AG04450 (cell line): ENCODE data around the gene BPIFB6. TPM values are rescaled to one million over a fixed set of nuclear protein-coding genes. Genes with fewer than 3 reads are reported as not detected.

ENCODE experiments used
- CTCF ChIA-PET: fragments of 300-600, 350-600 bp; formaldehyde crosslinking; extraction: SDS; loops from one replicate; lab custom pipeline; 2022; ENCODE audit warnings: antibody characterized with exemption, inconsistent platforms; lab: Charles Lee
- POLR2A ChIA-PET: fragments of 350-600 bp; formaldehyde crosslinking; extraction: SDS; loops from one replicate; lab custom pipeline; 2021; ENCODE audit warnings: antibody characterized with exemption, inconsistent platforms; lab: Yijun Ruan, JAX
- DNase-seq: peaks from one replicate; pipeline ENCODE4 v3.0.0-alpha.2; 2011; ENCODE audit warnings: low read depth, low spot score
- H3K27ac ChIP-seq: one replicate; pipeline ENCODE4 v1.5.1; 2012; ENCODE audit warnings: low read depth, low read length, control low read depth
- H3K27me3 ChIP-seq: one replicate; pipeline ENCODE4 v1.6.0; 2012; ENCODE audit warnings: low read length; ENCODE audit not compliant: control insufficient read depth, insufficient read depth
- H3K4me3 ChIP-seq: 2 replicates; pipeline ENCODE4 v1.5.1; 2011; ENCODE audit warnings: mild to moderate bottlenecking, low read depth, low read length, control low read depth
- H3K9me3 ChIP-seq: 2 replicates; pipeline ENCODE4 v1.5.1; 2012; ENCODE audit warnings: low read length; ENCODE audit not compliant: control insufficient read depth, insufficient read depth
- CTCF ChIP-seq: IDR thresholded peaks from 2 replicates; pipeline ENCODE4 v1.5.1; 2011; ENCODE audit warnings: low read depth, low read length, control low read depth, inconsistent platforms
- polyA minus RNA-seq: library from RNA; depleted of rRNA, polyadenylated mRNA; stranded (reverse); fragments of >200 nt; gene quantifications from 2 replicates; pipeline ENCODE4 v1.2.3, GENCODE V29; 2011; rRNA and poly(A)+ RNA removed
- polyA plus RNA-seq: library from polyadenylated mRNA; depleted of rRNA; stranded (reverse); fragments of >200 nt; gene quantifications from 2 replicates; pipeline ENCODE4 v1.2.3, GENCODE V29; 2011; rRNA removed

BPIFB6 gene, protein sequence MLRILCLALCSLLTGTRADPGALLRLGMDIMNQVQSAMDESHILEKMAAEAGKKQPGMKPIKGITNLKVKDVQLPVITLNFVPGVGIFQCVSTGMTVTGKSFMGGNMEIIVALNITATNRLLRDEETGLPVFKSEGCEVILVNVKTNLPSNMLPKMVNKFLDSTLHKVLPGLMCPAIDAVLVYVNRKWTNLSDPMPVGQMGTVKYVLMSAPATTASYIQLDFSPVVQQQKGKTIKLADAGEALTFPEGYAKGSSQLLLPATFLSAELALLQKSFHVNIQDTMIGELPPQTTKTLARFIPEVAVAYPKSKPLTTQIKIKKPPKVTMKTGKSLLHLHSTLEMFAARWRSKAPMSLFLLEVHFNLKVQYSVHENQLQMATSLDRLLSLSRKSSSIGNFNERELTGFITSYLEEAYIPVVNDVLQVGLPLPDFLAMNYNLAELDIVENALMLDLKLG
- polyA plus RNA-seq = not detected in 2 replicates
- polyA minus RNA-seq = not detected in 2 replicates

- POLR2A ChIA-PET = no interaction called here
These were observed at the start of gene BPIFB6 for GRCh38 chr20:33031531-33031930. Gene BPIFB6, plus strand, starts transcription at chr20:33031648. Its CDS starts 0 bp downstream, at chr20:33031648.

DNA sequence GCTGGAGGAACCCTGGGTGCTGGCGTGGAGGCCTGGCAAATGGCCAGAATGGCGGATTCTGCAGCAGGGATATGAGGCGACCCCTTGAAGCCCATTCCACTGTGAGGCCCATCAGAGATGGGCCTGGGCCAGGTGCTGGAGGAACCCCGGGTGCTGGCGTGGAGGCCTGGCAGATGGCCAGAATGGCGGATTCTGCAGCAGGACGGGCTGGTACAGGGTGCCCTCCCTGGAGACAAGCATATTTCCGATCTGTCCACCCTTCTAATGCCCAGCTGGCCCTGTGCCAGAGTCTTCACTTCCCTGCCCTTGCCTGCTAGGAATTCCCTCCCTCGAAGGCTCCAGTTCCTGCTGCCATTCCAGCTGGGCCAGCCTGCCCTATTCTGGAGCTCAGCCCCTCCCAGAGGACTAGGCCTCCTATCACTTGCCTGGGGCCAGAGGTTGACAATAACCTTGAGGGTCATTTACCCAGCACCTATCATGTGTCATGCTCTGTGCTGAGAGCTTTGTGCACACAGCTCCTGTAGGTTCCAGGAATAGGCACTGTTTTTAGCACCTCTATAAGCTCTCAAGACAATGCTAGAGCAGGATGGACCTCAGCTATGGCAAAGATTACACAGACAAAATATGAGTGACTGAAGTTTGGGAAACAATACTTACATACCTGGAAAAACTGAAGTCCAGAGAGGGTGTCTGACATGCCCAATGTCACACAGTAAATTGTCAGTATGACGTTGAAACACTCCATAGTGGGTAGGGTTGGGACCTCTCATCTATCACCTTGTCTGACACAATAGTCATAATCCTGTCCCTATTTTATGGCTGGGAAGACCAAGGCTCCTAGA lies 48.6 kb upstream of the BPIFB6 start:
- TF ChIP-seq CTCF = no peak
- H3K27me3 ChIP-seq = peaks cover 4% of the 10 kb centered on the region
- DNase-seq = no peak
- no peaks in the 10 kb centered on the region for H3K9me3 ChIP-seq
- no peak overlapping the region for H3K4me3 ChIP-seq
- ChIA-PET POLR2A (interaction anchor here (0.6 kb wide), 1 partner anchor 193 kb away, joined by 3 read pairs; no protein-coding TSS in a partner anchor), CTCF (no interaction called here)
- no peak overlapping the region for H3K27ac ChIP-seq

More at GRCh38 chr20:33031531-33031930, at the start of gene BPIFB6:
- CTCF ChIA-PET = no interaction called here
- no peak within 1 kb of the TSS for H3K27ac ChIP-seq
- no peak within 1 kb of the TSS for H3K4me3 ChIP-seq
- no peaks in the 10 kb centered on the region; the same call in 1 of the 2 replicates for H3K9me3 ChIP-seq
- peaks cover 3% of the 10 kb centered on the region for H3K27me3 ChIP-seq
- DNase-seq = no peak
- TF ChIP-seq CTCF = no peak

DNA sequence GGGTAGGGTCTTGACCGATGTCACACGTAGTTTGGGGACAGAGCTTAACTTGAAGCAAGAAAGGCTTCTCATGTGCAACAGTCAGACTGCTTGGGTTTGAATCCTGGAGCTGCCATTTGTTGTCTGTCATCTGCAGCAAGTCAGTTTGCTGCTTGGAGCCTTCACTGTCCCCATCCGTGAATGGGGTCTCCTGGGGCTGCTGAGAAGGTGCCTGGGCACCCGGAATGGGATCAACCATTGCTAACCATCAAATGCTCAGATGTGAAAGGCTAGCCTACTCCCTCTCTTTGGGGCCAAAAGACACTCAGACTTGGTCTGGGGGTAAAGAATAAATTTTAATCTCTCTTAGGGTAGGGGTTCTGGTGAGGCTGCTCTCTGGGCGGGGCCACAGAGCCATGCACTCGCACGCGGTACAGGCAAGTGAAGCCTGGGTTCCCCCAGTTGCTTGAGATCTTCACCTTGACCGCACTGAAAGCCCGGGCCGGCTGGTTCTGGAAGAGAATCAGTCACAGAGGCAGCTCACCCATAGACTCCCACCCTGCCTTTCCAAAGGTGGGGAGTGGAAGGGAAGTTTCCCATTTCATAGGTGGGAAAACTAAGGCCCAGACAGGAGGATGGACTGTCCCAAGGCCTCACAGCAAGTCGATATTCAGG lies 47.9 kb upstream of the BPIFB6 start:
- ChIA-PET CTCF (no interaction called here), POLR2A (no interaction called here)
- no peak overlapping the region for H3K27ac ChIP-seq
- no peak for TF ChIP-seq CTCF
- peaks cover 3% of the 10 kb centered on the region for H3K27me3 ChIP-seq
- no peak overlapping the region for H3K4me3 ChIP-seq
- no peaks in the 10 kb centered on the region for H3K9me3 ChIP-seq
- DNase-seq = no peak

DNA sequence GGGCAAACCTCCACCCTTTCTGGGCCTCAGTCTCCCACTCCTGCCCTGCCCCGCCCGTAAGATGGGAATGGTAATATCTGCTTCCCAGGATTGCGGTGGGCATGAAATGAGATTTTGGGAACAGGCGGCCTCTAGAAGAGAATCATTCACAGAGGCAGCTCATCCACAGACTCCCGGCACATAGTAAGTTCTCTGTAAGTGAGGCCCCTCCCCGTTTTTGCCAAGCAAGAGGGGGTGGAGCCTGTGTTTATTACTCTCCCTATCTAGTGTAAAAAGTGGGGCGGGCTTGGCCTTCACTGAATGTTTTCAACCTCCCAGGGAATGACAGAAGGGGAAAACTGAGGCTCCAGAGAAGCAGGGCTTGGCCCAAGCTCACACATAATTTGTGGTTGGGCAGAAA lies 47.3 kb upstream of the BPIFB6 start:
- peaks cover 3% of the 10 kb centered on the region for H3K27me3 ChIP-seq
- TF ChIP-seq CTCF = no peak
- CTCF ChIA-PET = no interaction called here
- H3K9me3 ChIP-seq = no peaks in the 10 kb centered on the region
- no peak overlapping the region for H3K27ac ChIP-seq
- DNase-seq = no peak
- H3K4me3 ChIP-seq = no peak overlapping the region
- POLR2A ChIA-PET = no interaction called here
